Naive thymus-derived CD4-positive, alpha-beta T cell (primary cell): ENCODE measurements around the gene BMP15. TPM values are rescaled to one million over a fixed set of nuclear protein-coding genes. Genes with fewer than 3 reads are reported as not detected.

Experiments used
- ATAC-seq: fragments of 150-1000 bp; cut with Tn5 transposase; 2 replicates; pipeline ENCODE4 v1.10.0; 2021; ENCODE audit warnings: mild to moderate bottlenecking, moderate library complexity
- CTCF ChIA-PET: fragments of 350-600 bp; sonication (Branson Sonifier 250); formaldehyde crosslinking; loops from one replicate; lab custom pipeline; 2021; ENCODE audit warnings: antibody characterized with exemption; lab: Charles Lee
- POLR2A ChIA-PET: fragments of 350-600 bp; sonication (Branson Sonifier 250); formaldehyde crosslinking; loops from one replicate; lab custom pipeline; 2021; ENCODE audit warnings: antibody characterized with exemption, inconsistent platforms; lab: Charles Lee
- DNase-seq, 9 donors: peaks; one replicate each; pipeline versions ENCODE4 v3.0.0 to v3.0.0-alpha.2; 2020 to 2022; ENCODE audit warnings: mixed read lengths in 1 of 9
- H3K27ac ChIP-seq: one replicate; pipeline ENCODE4 v1.7.0; 2013; ENCODE audit warnings: mild to moderate bottlenecking, low read depth, low read length, moderate library complexity
- H3K27me3 ChIP-seq, 2 donors: one replicate each; pipeline ENCODE4 v1.7.0; 2013; ENCODE audit warnings: low read length in 2 of 2, mild to moderate bottlenecking in 2 of 2, moderate library complexity in 2 of 2; ENCODE audit not compliant: control insufficient read depth in 2 of 2, insufficient read depth in 2 of 2
- H3K36me3 ChIP-seq, 3 experiments: 1 replicate in 2 of 3; 2 replicates in 1 of 3; pipeline ENCODE4 v1.7.0; 2013; ENCODE audit warnings: low read length in 3 of 3, mild to moderate bottlenecking in 3 of 3, moderate library complexity in 1 of 3; ENCODE audit not compliant: insufficient read depth in 3 of 3, control insufficient read depth in 2 of 3
- H3K4me1 ChIP-seq, 2 donors: one replicate each; pipeline ENCODE4 v1.7.0; 2013; ENCODE audit warnings: low read length in 2 of 2, mild to moderate bottlenecking in 2 of 2, moderate library complexity in 1 of 2; ENCODE audit not compliant: control insufficient read depth in 2 of 2, insufficient read depth in 2 of 2
- H3K4me3 ChIP-seq: 2 replicates; pipeline ENCODE4 v1.7.0; 2013; ENCODE audit warnings: mild to moderate bottlenecking, low read length
- H3K9me3 ChIP-seq, 3 experiments: 1 replicate in 2 of 3; 2 replicates in 1 of 3; pipeline ENCODE4 v1.7.0; 2013; ENCODE audit warnings: low read length in 3 of 3; ENCODE audit not compliant: control insufficient read depth in 2 of 3
- H3K27ac Mint-ChIP-seq, 9 donors: one replicate each; pipeline ENCODE4 v1.8.0; 2020 to 2022; ENCODE audit warnings: mixed read lengths in 9 of 9, mild to moderate bottlenecking in 8 of 9, moderate library complexity in 5 of 9, inconsistent platforms in 2 of 9
- H3K27me3 Mint-ChIP-seq, 5 donors: one replicate each; pipeline ENCODE4 v1.8.0; 2021 to 2022; ENCODE audit warnings: mixed read lengths in 5 of 5, mild to moderate bottlenecking in 1 of 5
- H3K36me3 Mint-ChIP-seq, 5 donors: one replicate each; pipeline ENCODE4 v1.8.0; 2020 to 2022; ENCODE audit warnings: mixed read lengths in 5 of 5, mild to moderate bottlenecking in 3 of 5, inconsistent platforms in 1 of 5
- H3K4me1 Mint-ChIP-seq, 7 donors: one replicate each; pipeline ENCODE4 v1.8.0; 2020 to 2022; ENCODE audit warnings: mixed read lengths in 7 of 7, mild to moderate bottlenecking in 3 of 7, inconsistent platforms in 1 of 7
- H3K4me3 Mint-ChIP-seq, 10 donors: one replicate each; pipeline ENCODE4 v1.8.0; 2020 to 2022; ENCODE audit warnings: mild to moderate bottlenecking in 10 of 10, mixed read lengths in 10 of 10, moderate library complexity in 6 of 10, inconsistent platforms in 2 of 10
- H3K9me3 Mint-ChIP-seq, 11 donors: one replicate each; pipeline ENCODE4 v1.8.0; 2020 to 2022; ENCODE audit warnings: mixed read lengths in 11 of 11, mild to moderate bottlenecking in 4 of 11, inconsistent platforms in 1 of 11, moderate library complexity in 1 of 11
- intact Hi-C, 2 donors: fragments of 100-400 bp; cut with micrococcal nuclease; formaldehyde crosslinking; loops; one replicate each; pipeline ENCODE4 v1.15.1; 2023
- polyA plus RNA-seq, 2 donors: library from polyadenylated mRNA; unstranded; fragments of 300-500 nt; fragmentation: Illumina TruSeq; gene quantifications; one replicate each; pipeline ENCODE4 v1.2.3, GENCODE V29; 2021
- total RNA-seq, 6 experiments: library from RNA in 5 of 6; stranded (reverse) in 5 of 6; gene quantifications; 1 replicate in 5 of 6; 2 replicates in 1 of 6; pipeline ENCODE4 v1.2.3 and lab custom pipeline; 2021 to 2026

BMP15 gene
- total and polyA plus RNA-seq, 7 experiments from 2014 or later = not detected

DNA sequence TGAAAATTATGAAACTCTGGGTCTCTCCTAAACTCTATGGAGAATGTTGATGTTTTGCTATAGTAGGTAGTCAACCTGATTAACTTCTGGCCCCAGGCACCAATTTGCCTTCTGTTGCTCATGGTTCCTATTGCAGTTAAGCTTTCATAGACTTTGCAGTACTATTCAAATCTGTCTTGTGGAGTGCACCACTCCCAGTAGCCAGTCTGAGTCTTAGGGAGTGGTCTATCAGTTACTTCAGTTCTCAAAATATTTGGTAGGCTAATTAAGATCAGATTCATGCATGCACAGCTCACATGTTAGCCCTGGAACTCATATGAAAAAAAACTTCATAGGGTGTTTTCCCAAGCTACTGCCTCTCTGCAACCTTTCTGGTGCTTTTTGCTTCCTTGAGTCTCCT is 53.3 kb downstream of the BMP15 start:
- no peak for ATAC-seq
- Mint-ChIP-seq H3K4me3 (no peak overlapping the region), H3K27ac (peak overlapping the region in 1 of 9 donors; percentile 27), H3K27me3 (peaks cover 0 to 4% (median 0%) of the 10 kb centered on the region in 5 donors), H3K4me1 (no peaks in the 10 kb centered on the region), H3K9me3 (no peaks in the 10 kb centered on the region), H3K36me3 (no peaks in the 10 kb centered on the region)
- Histone ChIP-seq H3K4me1 (no peaks in the 10 kb centered on the region), H3K36me3 (no peaks in the 10 kb centered on the region), H3K9me3 (no peaks in the 10 kb centered on the region), H3K27me3 (no peaks in the 10 kb centered on the region), H3K4me3 (no peak overlapping the region), H3K27ac (no peak overlapping the region)
- intact Hi-C loops = no loop called here
- ChIA-PET CTCF (no interaction called here), POLR2A (no interaction called here)
- DNase-seq = no peak

Other genes starting within 250 kb of the BMP15 start
- under 1 TPM in 1 of 5 experiments, not detected in 4; 0.05 TPM for gene SHROOM4, start 96.5 kb upstream of the BMP15 start, total RNA-seq
- gene SHROOM4, start 96.5 kb upstream of the BMP15 start, polyA plus RNA-seq = not detected